HepG2 (cell line): ENCODE results near the gene FGA. TPM values are rescaled to one million over a fixed set of nuclear protein-coding genes. Genes with fewer than 3 reads are reported as not detected.

ENCODE experiments used
- ARHGAP35 ChIP-seq: sonication (generic); formaldehyde crosslinking; IDR thresholded peaks from 2 replicates; pipeline ENCODE4 v1.9.0; 2022; ENCODE audit warnings: mild to moderate bottlenecking, inconsistent platforms, moderate library complexity, missing genetic modification reagents, borderline replicate concordance
- ARID5B ChIP-seq: IDR thresholded peaks from 2 replicates; pipeline ENCODE4 v1.4.0; 2020; ENCODE audit warnings: mild to moderate bottlenecking, missing genetic modification reagents
- ELK4 ChIP-seq: sonication (generic); formaldehyde crosslinking; IDR thresholded peaks from 2 replicates; pipeline ENCODE4 v1.9.0; 2021; ENCODE audit warnings: missing genetic modification reagents, borderline replicate concordance
- HMGA1 ChIP-seq: sonication (generic); formaldehyde crosslinking; conservative IDR thresholded peaks from 2 replicates; pipeline ENCODE4 v1.4.0; 2020; ENCODE audit warnings: missing genetic modification reagents
- HOMEZ ChIP-seq: IDR thresholded peaks from 2 replicates; pipeline ENCODE4 v1.6.1; 2016; ENCODE audit warnings: low read depth
- JDP2 ChIP-seq: sonication (generic); formaldehyde crosslinking; IDR thresholded peaks from 2 replicates; pipeline ENCODE4 v1.8.1; 2022; ENCODE audit warnings: missing genetic modification reagents, borderline replicate concordance
- KIAA2018 ChIP-seq: sonication (generic); formaldehyde crosslinking; IDR thresholded peaks from 2 replicates; pipeline ENCODE4 v1.5.0; 2020; ENCODE audit warnings: mild to moderate bottlenecking, missing genetic modification reagents, borderline replicate concordance
- NRL ChIP-seq: sonication (generic); formaldehyde crosslinking; IDR thresholded peaks from 2 replicates; pipeline ENCODE4 v1.5.0; 2020; ENCODE audit warnings: missing genetic modification reagents, mild to moderate bottlenecking, moderate library complexity, borderline replicate concordance
- RBM22 ChIP-seq: fragments of 200-400 bp; formaldehyde crosslinking; optimal IDR thresholded peaks from 2 replicates; pipeline ENCODE3; 2017; ENCODE audit warnings: mild to moderate bottlenecking, low read length, moderate library complexity
- TBX3 ChIP-seq: fragments of 450-650 bp; IDR thresholded peaks from 2 replicates; pipeline ENCODE4 v1.6.1; 2017; ENCODE audit warnings: antibody characterized with exemption, mild to moderate bottlenecking, inconsistent platforms, borderline replicate concordance
- ZNF691 ChIP-seq: sonication (generic); formaldehyde crosslinking; IDR thresholded peaks from 2 replicates; pipeline ENCODE4 v1.4.0; 2020; ENCODE audit warnings: missing genetic modification reagents, low read depth, mild to moderate bottlenecking, borderline replicate concordance
- ZNF776 ChIP-seq: sonication (generic); formaldehyde crosslinking; IDR thresholded peaks from 2 replicates; pipeline ENCODE4 v1.4.0; 2020; ENCODE audit warnings: mild to moderate bottlenecking, missing genetic modification reagents
- polyA plus RNA-seq, 8 experiments: library from polyadenylated mRNA; depleted of rRNA in 3 of 8; stranded (reverse) in 7 of 8; unstranded in 1 of 8; fragments of >200 nt; fragmentation: Illumina TruSeq in 4 of 8; extraction: Trizol in 4 of 8; gene quantifications; 2 replicates each; pipeline versions ENCODE4 v1.2.1 to v1.2.3, GENCODE V29; 2011 to 2016; ENCODE audit warnings: low read depth in 4 of 8, missing spikeins in 1 of 8, mixed read lengths in 1 of 8; ENCODE audit not compliant: insufficient read depth in 1 of 8
- total RNA-seq, 5 experiments: library from RNA; depleted of rRNA; stranded (reverse); fragments of >200 nt; fragmentation: Illumina TruSeq; extraction: Trizol; gene quantifications; 2 replicates each; pipeline ENCODE4 v1.2.3, GENCODE V29; 2016; ENCODE audit warnings: low read depth in 1 of 5

FGA gene
- total and polyA plus RNA-seq, 2 of the 13 experiments (the other 11 are each of a cell fraction or from before 2014, with no cell fraction given), result 640 to 1,523 TPM

GRCh38 chr4:154590329-154591006 lies at the start of gene FGA (continued):
- no peak for TF ChIP-seq KIAA2018
- peak; percentile 66; the same call in 1 of the 2 replicates for TF ChIP-seq TBX3
- TF ChIP-seq ARID5B (CRISPR knock-in tag), result peak; percentile 100
- no peak for TF ChIP-seq NRL (CRISPR knock-in tag)
- TF ChIP-seq ARHGAP35 (CRISPR knock-in tag), result no peak
- no peak for TF ChIP-seq HMGA1 (CRISPR knock-in tag)
- no peak for TF ChIP-seq ELK4 (CRISPR knock-in tag)
- peak; percentile 46; the same call in 1 of the 2 replicates for TF ChIP-seq ZNF691
- peak; percentile 64; the same call in 1 of the 2 replicates for TF ChIP-seq JDP2 (CRISPR knock-in tag)
- TF ChIP-seq HOMEZ (CRISPR knock-in tag), result peak; percentile 94
- TF ChIP-seq RBM22, result peak; percentile 79
- no peak for TF ChIP-seq ZNF776 (CRISPR knock-in tag)
